NCI-H345 treated with DMSO at 0.1 percent for 48 hours (cell line): ENCODE data around the gene PHF12.

ENCODE experiments used
- DNase-seq: peaks from one replicate; lab custom pipeline; 2025; ENCODE audit not compliant: unreplicated experiment; lab: John Stamatoyannopoulos, UW

Gene PHF12

DNA sequence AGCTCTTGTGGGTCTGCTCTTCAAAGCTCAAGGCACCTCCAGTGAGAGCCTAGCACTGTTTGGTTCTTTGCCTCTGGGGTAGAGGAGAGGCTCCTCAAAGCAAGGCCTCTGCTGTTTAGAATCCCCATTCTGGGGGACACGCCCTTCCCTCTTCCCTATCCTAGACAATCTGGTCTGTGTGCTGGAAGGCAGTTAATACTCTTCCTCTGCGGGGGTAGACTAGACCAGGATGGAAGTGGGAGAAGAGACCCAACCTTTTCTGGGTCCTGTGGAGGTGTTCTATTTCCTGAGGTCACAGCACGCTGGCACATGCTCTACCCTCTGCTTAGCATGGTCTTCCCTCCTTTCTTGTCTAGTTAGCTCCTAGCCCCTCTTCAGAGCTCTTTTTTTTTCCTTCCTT lies 88.8 kb downstream of the PHF12 start:
- no peak for DNase-seq

DNA sequence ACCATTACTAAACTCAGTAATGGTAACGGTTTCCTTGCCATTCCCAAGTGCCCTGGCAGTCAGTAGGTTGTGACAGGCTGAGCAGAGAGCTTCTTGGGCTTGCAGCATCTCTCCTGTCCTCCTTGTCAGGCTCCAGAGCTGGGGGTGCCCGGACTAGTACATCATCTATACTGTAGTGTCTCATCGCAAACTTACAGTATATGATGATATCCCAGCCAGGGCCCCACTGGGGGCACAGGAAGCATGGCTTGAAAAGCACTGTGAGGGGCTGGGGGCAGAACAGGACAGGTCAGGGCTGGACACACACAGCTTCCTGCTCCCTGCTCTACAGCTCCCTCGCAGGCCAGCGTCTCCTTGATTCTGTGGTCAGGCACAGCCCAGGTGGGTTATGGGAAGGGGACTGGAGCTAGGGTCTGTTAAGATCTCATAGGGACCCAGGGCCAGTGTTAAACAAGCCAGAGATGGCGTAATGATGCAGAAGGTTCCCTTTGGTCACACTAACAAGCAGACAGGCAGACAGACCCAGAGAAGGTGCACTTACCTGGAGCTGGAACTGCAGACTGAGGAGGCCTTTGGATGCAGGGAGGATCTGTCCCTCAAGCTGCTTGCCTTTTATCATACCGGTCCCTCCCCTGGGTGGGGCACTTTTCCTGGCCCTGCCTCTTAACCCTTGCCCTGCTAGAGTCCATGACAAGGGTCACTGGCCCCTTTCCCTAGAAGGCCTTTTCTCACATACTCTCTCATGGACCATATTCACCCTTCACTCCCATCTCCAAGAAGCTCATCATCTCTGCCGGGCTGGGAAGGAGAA lies 89.7 kb downstream of the PHF12 start:
- DNase-seq = no peak

DNA sequence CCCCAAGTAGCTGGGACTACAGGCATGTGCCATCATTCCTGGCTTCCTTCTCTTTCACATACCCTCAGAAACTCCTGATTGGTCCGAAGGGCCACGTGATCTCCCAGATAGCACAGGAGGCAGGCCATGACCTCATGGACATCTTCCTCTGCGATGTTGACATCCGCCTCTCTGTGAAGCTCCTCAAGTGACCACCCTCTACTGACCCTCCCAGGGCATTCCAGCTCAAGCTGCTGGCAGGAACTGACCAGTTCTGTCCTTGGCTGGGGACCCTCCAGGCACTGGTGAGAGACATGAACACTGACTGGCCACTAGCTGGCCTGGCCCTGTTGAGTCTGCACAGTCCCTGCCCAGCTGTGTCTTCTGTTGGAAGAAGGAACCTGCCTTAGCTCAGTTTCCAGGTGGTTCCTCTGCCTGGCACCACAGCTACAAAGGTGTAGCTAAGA lies 90.9 kb downstream of the PHF12 start:
- no peak for DNase-seq

DNA sequence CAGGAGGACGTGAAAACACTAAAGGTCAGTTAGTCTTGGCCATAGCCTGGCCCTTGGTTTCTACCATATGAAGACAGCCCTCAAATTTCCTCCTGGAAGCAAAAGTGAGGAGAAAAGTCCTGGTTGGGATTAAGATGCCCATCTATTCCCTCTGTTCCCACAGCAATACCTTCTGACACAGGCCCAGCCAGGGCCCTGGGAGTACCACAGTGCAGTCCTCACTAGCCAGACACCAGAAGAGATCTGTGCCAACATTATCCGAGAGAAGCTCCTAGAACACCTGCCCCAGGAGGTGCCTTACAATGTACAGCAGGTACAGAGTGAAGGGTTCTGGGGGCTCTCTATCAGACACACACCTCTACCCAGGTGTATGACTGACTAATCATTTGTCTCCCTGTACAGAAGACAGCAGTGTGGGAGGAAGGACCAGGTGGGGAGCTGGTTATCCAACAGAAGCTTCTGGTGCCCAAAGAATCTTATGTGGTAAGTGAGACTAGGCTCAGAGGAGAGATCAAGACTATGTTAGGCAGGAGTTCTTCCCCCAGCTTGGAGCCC lies 92.4 kb downstream of the PHF12 start:
- no peak for DNase-seq

DNA sequence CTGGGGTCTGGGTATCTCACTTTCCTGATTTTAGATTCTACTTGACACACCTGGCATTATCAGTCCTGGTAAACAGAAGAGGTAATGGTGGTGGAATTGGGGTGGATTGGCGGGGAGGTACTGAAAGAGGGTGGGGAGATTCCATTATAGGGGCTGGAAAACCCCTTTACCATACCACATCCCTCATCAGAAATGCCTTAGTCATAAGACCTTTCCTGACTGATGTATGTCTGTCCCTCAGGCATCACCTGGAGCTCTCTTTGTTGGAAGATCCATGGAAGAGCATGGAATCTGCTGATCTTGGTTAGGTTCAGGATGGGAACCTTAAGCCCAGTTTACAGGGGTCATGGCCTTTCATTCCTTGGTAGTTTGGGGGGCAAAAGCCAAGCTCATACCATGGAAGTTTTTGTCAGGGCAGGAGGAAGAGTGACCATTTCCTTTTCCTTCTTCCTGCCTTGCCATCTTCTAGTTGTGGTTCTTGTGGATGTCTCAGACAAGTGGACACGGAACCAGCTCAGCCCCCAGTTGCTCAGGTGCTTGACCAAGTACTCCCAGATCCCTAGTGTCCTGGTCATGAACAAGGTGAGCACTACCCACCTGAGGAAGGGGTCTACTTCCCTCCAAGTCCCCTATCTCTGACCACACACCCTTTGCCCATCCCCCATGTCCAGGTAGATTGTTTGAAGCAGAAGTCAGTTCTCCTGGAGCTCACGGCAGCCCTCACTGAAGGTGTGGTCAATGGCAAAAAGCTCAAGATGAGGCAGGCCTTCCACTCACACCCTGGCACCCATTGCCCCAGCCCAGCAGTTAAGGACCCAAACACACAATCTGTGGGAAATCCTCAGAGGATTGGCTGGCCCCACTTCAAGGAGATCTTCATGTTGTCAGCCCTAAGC lies 93.2 kb downstream of the PHF12 start:
- DNase-seq = no peak

DNA sequence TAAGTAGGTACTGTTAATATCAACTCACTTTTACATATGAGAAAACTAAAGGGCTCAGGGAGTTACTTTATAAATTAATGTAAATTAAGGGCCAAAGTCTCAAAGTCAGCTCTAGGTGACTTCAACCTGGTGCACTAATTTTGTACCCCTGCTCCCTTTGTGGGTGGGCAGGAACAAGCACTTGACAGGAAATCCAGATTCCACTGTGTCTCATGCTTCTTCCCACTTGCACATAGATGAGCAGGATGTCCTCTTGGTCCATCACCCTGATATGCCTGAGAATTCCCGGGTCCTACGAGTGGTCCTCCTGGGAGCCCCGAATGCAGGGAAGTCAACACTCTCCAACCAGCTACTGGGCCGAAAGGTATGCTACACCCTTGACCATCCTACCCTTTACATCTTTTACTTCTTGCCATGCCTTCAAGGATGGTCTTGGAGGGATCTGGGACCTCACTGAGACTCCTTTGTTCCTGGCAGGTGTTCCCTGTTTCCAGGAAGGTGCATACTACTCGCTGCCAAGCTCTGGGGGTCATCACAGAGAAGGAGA lies 95.2 kb downstream of the PHF12 start:
- DNase-seq = no peak

DNA sequence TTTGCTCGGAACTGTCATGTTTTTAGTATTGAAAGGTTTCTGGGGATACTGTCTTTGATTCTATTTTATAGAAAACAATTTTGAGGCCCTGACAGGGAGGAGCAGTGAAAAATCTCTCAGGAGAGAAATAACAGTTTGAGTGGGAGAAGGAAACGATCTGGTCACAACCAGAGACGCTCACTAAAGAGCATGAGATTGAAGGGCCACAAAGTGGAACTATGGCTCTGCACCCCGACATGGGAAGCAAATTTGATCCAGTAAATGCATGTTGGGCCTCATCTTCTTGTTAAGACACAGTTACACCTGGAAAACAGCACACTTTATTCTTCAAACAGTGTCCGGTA lies 96.0 kb downstream of the PHF12 start:
- no peak for DNase-seq
